ENCODE results near the gene HCFC1R1.

Gene HCFC1R1

GRCh38 chr16:3013491-3013951, 10.2 kb downstream of the HCFC1R1 start:
- CTCF ChIA-PET, result interaction anchor here (0.7 to 1.0 kb wide), 2 partner anchors 9 to 351 kb away, joined by 3 to 6 read pairs; no protein-coding TSS in a partner anchor
- POLR2A ChIA-PET (ENCODE audit: low non-redundant PET), result no interaction called here
- DNase-seq (ENCODE audit: low spot score), result no peak
- no peak for TF ChIP-seq CTCF (conservative IDR thresholded peaks at IDR 0.05; ENCODE audit: low read depth)
- H3K27ac ChIP-seq, result no peak overlapping the region

- no peak within 1 kb of the TSS for H3K27ac ChIP-seq
- ChIA-PET POLR2A (ENCODE audit: low non-redundant PET) (interaction anchor here (3.7 kb wide), 1 partner anchor 9 kb away, joined by 49 read pairs; the partner anchor contains the start of gene TNFRSF12A), CTCF (no interaction called here)
- no peak for DNase-seq (ENCODE audit: low spot score)
- no peak for TF ChIP-seq CTCF (conservative IDR thresholded peaks at IDR 0.05; ENCODE audit: low read depth)
Measured at GRCh38 chr16:3012828-3013420, 10.8 kb downstream of the HCFC1R1 start, which contains the start of gene CLDN9. TSS of gene CLDN9 (plus strand) at chr16:3012923. CDS start at chr16:3013363, 440 bp downstream.

- no peak overlapping the region for H3K27ac ChIP-seq
- no peak for TF ChIP-seq CTCF (conservative IDR thresholded peaks at IDR 0.05; ENCODE audit: low read depth)
- ChIA-PET CTCF (interaction anchor here (0.9 to 1.7 kb wide), 2 partner anchors 9 to 15 kb away, joined by 3 to 5 read pairs; no protein-coding TSS in a partner anchor), POLR2A (ENCODE audit: low non-redundant PET) (interaction anchor here (3.7 kb wide), 1 partner anchor 9 kb away, joined by 49 read pairs; the partner anchor contains the start of gene TNFRSF12A)
- no peak for DNase-seq (ENCODE audit: low spot score)
Measured at GRCh38 chr16:3012246-3012645, 11.5 kb downstream of the HCFC1R1 start.

- ChIA-PET CTCF (interaction anchor here (0.7 to 1.7 kb wide), 4 partner anchors 12 to 26 kb away, joined by 3 to 6 read pairs (median 4); no protein-coding TSS in a partner anchor), POLR2A (ENCODE audit: low non-redundant PET) (interaction anchor here (0.6 to 3.7 kb wide), 4 partner anchors 11 to 1087 kb away, joined by 3 to 49 read pairs (median 6); partner anchors contain the start of gene TNFRSF12A)
- TF ChIP-seq CTCF (conservative IDR thresholded peaks at IDR 0.05; ENCODE audit: low read depth), result no peak
- DNase-seq (ENCODE audit: low spot score), result no peak
- no peak overlapping the region for H3K27ac ChIP-seq
Measured at GRCh38 chr16:3010510-3010909, 13.2 kb downstream of the HCFC1R1 start.

- ChIA-PET POLR2A (ENCODE audit: low non-redundant PET) (interaction anchor here (0.6 to 3.7 kb wide), 4 partner anchors 12 to 1086 kb away, joined by 3 to 49 read pairs (median 4); partner anchors contain the start of gene TNFRSF12A), CTCF (interaction anchor here (0.6 to 1.7 kb wide), 6 partner anchors 12 to 282 kb away, joined by 3 to 6 read pairs (median 3); no protein-coding TSS in a partner anchor)
- no peak overlapping the region for H3K27ac ChIP-seq
- TF ChIP-seq CTCF (conservative IDR thresholded peaks at IDR 0.05; ENCODE audit: low read depth), result no peak
- DNase-seq (ENCODE audit: low spot score), result peak; percentile 65
Measured at GRCh38 chr16:3009568-3010390, 14.0 kb downstream of the HCFC1R1 start.

- no peak overlapping the region for H3K27ac ChIP-seq
- TF ChIP-seq CTCF (conservative IDR thresholded peaks at IDR 0.05; ENCODE audit: low read depth), result no peak
- ChIA-PET POLR2A (ENCODE audit: low non-redundant PET) (interaction anchor here (0.6 to 1.0 kb wide), 2 partner anchors 13 to 16 kb away, joined by 3 to 5 read pairs; no protein-coding TSS in a partner anchor), CTCF (no interaction called here)
- no peak for DNase-seq (ENCODE audit: low spot score)
Measured at GRCh38 chr16:3008690-3009037, 15.1 kb downstream of the HCFC1R1 start.

All from RWPE1 (cell line).